Measurements from ENCODE around the gene TRPV3. TPM values are rescaled to one million over a fixed set of nuclear protein-coding genes. Genes with fewer than 3 reads are reported as not detected.

Gene TRPV3
- total RNA-seq, 4 donors from 2014 or later = 5.0 to 39.1 (median 16.5) TPM

- no peaks in the 10 kb centered on the region for H3K4me1 ChIP-seq
- no peak overlapping the region for H3K4me3 ChIP-seq
- DNase-seq = no peak
- TF ChIP-seq POLR2A (IDR thresholded peaks at IDR 0.05) (no peak), CTCF (IDR thresholded peaks at IDR 0.05) (no peak)
- no peaks in the 10 kb centered on the region for H3K36me3 ChIP-seq
- peak overlapping the region in 3 of 4 donors; percentile 8 to 52 (median 26) for H3K27ac ChIP-seq
- no peaks in the 10 kb centered on the region for H3K27me3 ChIP-seq
- no peaks in the 10 kb centered on the region for H3K9me3 ChIP-seq
Measured at GRCh38 chr17:3513305-3514035, 44.1 kb downstream of the TRPV3 start.

GRCh38 chr17:3512505-3513171 is 45.0 kb downstream of the TRPV3 start:
- DNase-seq = peak in 1 of 3 donors; percentile 62
- Histone ChIP-seq H3K36me3 (no peaks in the 10 kb centered on the region), H3K4me3 (no peak overlapping the region), H3K27ac (peak overlapping the region; percentile 15 to 68 (median 36)), H3K4me1 (no peaks in the 10 kb centered on the region), H3K27me3 (no peaks in the 10 kb centered on the region), H3K9me3 (no peaks in the 10 kb centered on the region)
- TF ChIP-seq CTCF (IDR thresholded peaks at IDR 0.05) (no peak), POLR2A (IDR thresholded peaks at IDR 0.05) (no peak)

- H3K27me3 ChIP-seq = no peaks in the 10 kb centered on the region
- H3K27ac ChIP-seq = peak overlapping the region; percentile 15 to 68 (median 36)
- H3K4me3 ChIP-seq = no peak overlapping the region
- no peaks in the 10 kb centered on the region for H3K36me3 ChIP-seq
- H3K4me1 ChIP-seq = no peaks in the 10 kb centered on the region
- no peak for DNase-seq
- TF ChIP-seq POLR2A (IDR thresholded peaks at IDR 0.05) (no peak), CTCF (IDR thresholded peaks at IDR 0.05) (no peak)
- no peaks in the 10 kb centered on the region for H3K9me3 ChIP-seq
Measured at GRCh38 chr17:3511852-3512504, 45.6 kb downstream of the TRPV3 start.

GRCh38 chr17:3510090-3510489 is 47.5 kb downstream of the TRPV3 start:
- Histone ChIP-seq H3K36me3 (no peaks in the 10 kb centered on the region), H3K27me3 (no peaks in the 10 kb centered on the region), H3K4me1 (no peaks in the 10 kb centered on the region), H3K4me3 (no peak overlapping the region), H3K27ac (no peak overlapping the region), H3K9me3 (no peaks in the 10 kb centered on the region)
- TF ChIP-seq CTCF (IDR thresholded peaks at IDR 0.05) (no peak), POLR2A (IDR thresholded peaks at IDR 0.05) (no peak)
- DNase-seq = no peak

- DNase-seq = no peak
Measured at GRCh38 chr17:3507869-3508268, 49.7 kb downstream of the TRPV3 start.

More at GRCh38 chr17:3507869-3508268, 49.7 kb downstream of the TRPV3 start:
- Histone ChIP-seq H3K4me1 (no peaks in the 10 kb centered on the region), H3K9me3 (no peaks in the 10 kb centered on the region), H3K36me3 (no peaks in the 10 kb centered on the region), H3K4me3 (no peak overlapping the region), H3K27ac (no peak overlapping the region), H3K27me3 (no peaks in the 10 kb centered on the region)
- no peak for TF ChIP-seq CTCF (IDR thresholded peaks at IDR 0.05)
- TF ChIP-seq POLR2A (IDR thresholded peaks at IDR 0.05) = no peak

Data from Peyer's patch (tissue), 4 donors.